ENCODE measurements around the gene DIPK1A. TPM values are rescaled to one million over a fixed set of nuclear protein-coding genes. Genes with fewer than 3 reads are reported as not detected.

DIPK1A gene
- total RNA-seq, 1 donor from 2014 or later = 7.3 TPM

Other genes with a start within 250 kb of the DIPK1A start
- gene EVI5, start 176.4 kb downstream of the DIPK1A start, total RNA-seq = 21.2 TPM
- gene RPL5, start 129.4 kb downstream of the DIPK1A start, total RNA-seq = 533 TPM
- 8.7 TPM for gene MTF2, start 117.8 kb upstream of the DIPK1A start, total RNA-seq
- gene TMED5, start 219.0 kb upstream of the DIPK1A start, total RNA-seq = 54.8 TPM
- gene CCDC18, start 219.3 kb upstream of the DIPK1A start, total RNA-seq = 2.9 TPM